Stimulated activated effector memory CD8-positive, alpha-beta T cell treated with anti-CD3 and anti-CD28 coated beads, Interleukin-12 subunit alpha, Interleukin-12 subunit beta, amount 100 ng/mL, for 72 hours (primary cell): ENCODE data around the gene MKS1.

Experiments used
- ATAC-seq: fragments of 150-1000 bp; cut with Tn5 transposase; 2 replicates; pipeline ENCODE4 v1.10.0; 2021
- DNase-seq, 2 donors: peaks; one replicate each; pipeline ENCODE4 v3.0.0; 2021 to 2022; ENCODE audit warnings: low spot score in 2 of 2
- H3K27ac Mint-ChIP-seq: one replicate; pipeline ENCODE4 v1.8.0; 2022; ENCODE audit warnings: mild to moderate bottlenecking, mixed read lengths
- H3K36me3 Mint-ChIP-seq: one replicate; pipeline ENCODE4 v1.8.0; 2022; ENCODE audit warnings: mild to moderate bottlenecking, mixed read lengths
- H3K4me1 Mint-ChIP-seq: one replicate; pipeline ENCODE4 v1.8.0; 2022; ENCODE audit warnings: mixed read lengths
- H3K4me3 Mint-ChIP-seq: one replicate; pipeline ENCODE4 v1.8.0; 2022; ENCODE audit warnings: mild to moderate bottlenecking, mixed read lengths
- H3K9me3 Mint-ChIP-seq: one replicate; pipeline ENCODE4 v1.8.0; 2022; ENCODE audit warnings: mixed read lengths

MKS1 gene

DNA sequence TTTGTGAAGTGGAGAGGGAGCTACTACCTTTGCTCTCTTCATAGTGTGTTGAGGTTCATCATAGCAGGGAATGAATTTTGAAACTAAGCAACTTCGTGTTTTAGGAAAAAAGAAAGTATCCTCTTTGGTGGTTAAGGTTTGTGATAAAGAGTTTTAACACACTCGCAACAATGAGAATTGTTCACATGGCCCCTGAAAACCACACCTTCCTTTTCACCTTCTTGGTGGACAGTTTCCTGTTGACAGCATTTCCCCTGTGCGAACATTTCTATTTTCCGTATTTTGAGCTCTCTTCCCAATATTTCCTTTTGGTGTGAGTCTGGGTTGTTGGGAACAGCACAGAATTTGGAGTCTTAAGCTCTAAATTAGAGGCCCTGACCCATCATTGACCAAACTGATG is 48.4 kb downstream of the MKS1 start:
- H3K4me3 Mint-ChIP-seq = no peak overlapping the region
- peaks cover 3% of the 10 kb centered on the region for H3K9me3 Mint-ChIP-seq
- peak overlapping the region; percentile 51 for H3K27ac Mint-ChIP-seq
- H3K4me1 Mint-ChIP-seq = peaks cover 32% of the 10 kb centered on the region
- H3K36me3 Mint-ChIP-seq = no peaks in the 10 kb centered on the region
- DNase-seq = no peak
- no peak for ATAC-seq

DNA sequence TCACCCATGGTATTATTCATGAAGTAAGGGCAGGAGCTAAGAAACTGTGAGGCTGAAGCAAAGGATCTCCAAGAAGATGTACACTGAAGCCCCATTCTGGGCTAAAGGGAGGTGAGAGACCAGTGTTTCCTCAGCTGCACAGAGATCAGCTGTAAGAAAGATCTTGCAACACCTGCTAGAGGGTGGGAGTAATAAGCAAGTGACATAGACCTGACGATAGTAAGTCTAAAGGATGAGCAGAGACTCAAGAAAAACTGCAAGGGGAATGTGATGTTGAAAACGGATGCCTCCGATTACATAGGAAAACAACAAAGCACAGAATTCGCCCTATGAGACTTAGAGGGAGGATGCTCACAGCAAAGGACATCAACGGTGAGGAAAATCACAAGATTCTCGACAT is 52.4 kb downstream of the MKS1 start, which contains the start of gene OR4D2:
Gene OR4D2 (plus strand): TSS at position 301 of the 400 bp plus-strand sequence. CDS start 2,674 bp downstream, outside the sequence.
- Mint-ChIP-seq H3K4me1 (peaks cover 23% of the 10 kb centered on the region), H3K9me3 (peaks cover 3% of the 10 kb centered on the region), H3K27ac (no peak within 1 kb of the TSS), H3K36me3 (no peaks in the 10 kb centered on the region), H3K4me3 (no peak within 1 kb of the TSS)
- DNase-seq (no peak), ATAC-seq (no peak)

DNA sequence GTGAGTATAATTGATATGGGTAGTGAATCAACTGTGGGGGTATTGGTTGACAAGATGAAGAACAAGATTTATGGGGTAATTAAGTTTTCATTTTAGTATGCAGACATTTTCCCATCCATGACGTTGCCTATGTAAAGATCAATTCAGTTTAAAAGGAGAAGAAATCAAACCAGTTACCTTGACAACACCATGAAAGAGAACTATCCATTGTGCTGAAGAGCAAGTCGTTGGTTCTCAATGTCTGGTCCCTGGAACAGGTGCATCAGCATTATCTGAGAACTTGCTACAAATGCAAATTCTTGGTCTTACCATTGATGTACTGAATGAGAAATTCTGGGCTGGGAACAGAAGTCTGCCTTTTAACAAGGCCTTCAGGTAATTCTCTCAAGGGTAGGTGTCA is 53.1 kb downstream of the MKS1 start:
- no peak overlapping the region for H3K4me3 Mint-ChIP-seq
- H3K9me3 Mint-ChIP-seq = peaks cover 3% of the 10 kb centered on the region
- H3K36me3 Mint-ChIP-seq = no peaks in the 10 kb centered on the region
- ATAC-seq (no peak), DNase-seq (no peak)
- no peak overlapping the region for H3K27ac Mint-ChIP-seq
- peaks cover 20% of the 10 kb centered on the region for H3K4me1 Mint-ChIP-seq

DNA sequence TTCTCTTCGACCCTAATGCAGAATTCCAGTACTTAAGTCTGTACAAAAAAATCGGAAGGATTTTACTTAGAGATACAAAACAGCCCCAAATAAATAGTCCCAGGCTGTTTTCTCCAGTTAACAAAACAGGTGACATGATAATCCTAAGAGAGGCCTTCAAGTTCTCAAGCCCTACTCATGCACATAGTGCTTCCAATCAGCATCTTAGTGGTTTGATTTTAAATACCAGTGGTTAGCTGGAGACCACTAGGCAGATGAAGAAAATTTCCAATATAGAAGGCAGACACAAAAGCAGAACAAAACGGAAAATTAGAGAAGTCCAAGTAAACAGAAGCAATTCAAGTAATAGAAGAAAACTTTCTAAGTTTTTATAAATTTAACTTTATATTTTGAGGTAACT is 57.5 kb downstream of the MKS1 start:
- no peaks in the 10 kb centered on the region for H3K36me3 Mint-ChIP-seq
- H3K4me3 Mint-ChIP-seq = no peak overlapping the region
- DNase-seq = no peak
- no peak for ATAC-seq
- no peaks in the 10 kb centered on the region for H3K9me3 Mint-ChIP-seq
- H3K27ac Mint-ChIP-seq = no peak overlapping the region
- H3K4me1 Mint-ChIP-seq = peaks cover 13% of the 10 kb centered on the region

DNA sequence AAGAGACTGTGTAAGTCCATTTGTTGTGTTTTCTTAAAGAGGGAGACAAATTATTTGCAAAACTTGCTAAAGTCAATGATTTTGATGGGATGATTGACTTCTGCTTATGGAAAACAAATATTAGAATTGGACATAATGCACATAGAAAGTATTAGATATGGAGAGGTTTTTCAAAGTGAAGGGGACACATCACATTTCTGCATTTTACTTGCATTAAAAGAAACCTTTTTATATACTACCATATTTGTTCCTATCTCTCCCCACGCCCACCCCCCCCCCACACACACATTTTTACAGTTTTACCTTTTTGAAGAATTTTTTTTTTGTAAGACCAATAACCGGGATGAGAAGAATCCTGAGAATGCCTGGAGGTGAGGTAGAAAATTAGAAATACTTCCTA is 60.9 kb downstream of the MKS1 start:
- Mint-ChIP-seq H3K27ac (no peak overlapping the region), H3K36me3 (no peaks in the 10 kb centered on the region), H3K9me3 (no peaks in the 10 kb centered on the region), H3K4me1 (peaks cover 45% of the 10 kb centered on the region), H3K4me3 (no peak overlapping the region)
- no peak for ATAC-seq
- DNase-seq = no peak

DNA sequence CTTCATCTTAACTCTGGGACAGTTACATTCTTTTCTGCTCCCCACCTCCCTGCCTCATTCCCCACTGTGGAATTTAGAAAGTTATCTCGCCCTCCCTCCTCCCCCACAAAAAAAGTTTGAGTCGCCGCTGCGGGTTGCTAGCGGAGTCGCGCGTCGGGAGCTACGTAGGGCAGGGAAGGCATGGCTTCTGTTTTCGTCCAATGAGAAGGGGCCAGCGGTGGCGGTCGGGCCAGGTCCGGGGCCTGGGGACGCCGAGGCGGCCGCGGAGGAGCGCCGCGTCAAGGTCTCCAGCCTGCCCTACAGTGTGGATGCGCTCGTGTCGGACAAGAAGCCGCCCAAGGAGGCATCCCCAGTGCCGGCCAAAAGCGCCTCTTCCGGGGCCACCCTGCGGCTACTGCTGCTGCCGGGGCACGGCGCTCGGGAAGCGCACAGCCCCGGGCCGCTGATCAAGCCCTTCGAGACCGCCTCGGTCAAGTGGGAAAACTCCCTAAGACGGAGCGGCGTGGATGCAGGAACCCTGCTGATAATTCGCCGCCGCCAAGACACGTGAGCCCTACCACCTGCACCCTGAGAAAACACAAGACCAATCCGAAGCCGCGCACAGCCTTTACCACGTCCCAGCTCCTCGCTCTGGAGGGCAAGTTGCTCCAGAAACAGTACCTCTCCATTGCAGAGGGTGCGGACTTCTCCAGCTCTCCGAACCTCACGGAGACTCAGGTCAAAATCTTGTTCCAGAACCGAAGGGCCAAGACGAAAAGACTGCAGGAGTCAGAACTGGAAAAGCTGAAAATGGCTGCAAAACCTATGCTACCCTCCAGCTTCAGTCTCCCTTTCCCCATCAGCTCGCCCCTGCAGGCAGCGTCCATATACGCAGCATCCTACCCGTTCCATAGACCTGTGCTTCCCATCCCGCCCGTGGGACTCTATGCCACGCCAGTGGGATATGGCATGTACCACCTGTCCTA is 61.9 kb downstream of the MKS1 start:
- H3K27ac Mint-ChIP-seq = peak overlapping the region; percentile 83
- ATAC-seq = peak; percentile 93
- peak overlapping the region; percentile 82 for H3K4me3 Mint-ChIP-seq
- H3K36me3 Mint-ChIP-seq = no peaks in the 10 kb centered on the region
- DNase-seq = peak; percentile 38 to 77
- H3K9me3 Mint-ChIP-seq = no peaks in the 10 kb centered on the region
- peaks cover 55% of the 10 kb centered on the region for H3K4me1 Mint-ChIP-seq
